GM13977 (cell line): ENCODE data around the gene SLC9A8.

ENCODE experiments used
- DNase-seq: peaks from one replicate; pipeline ENCODE4 v3.0.0; 2012; ENCODE audit warnings: low spot score
- CTCF ChIP-seq: IDR thresholded peaks from 2 replicates; pipeline ENCODE4 v1.5.1; 2012; ENCODE audit warnings: mild to moderate bottlenecking, control low read depth; ENCODE audit not compliant: insufficient read depth; ENCODE audit errors: extremely low read depth, missing control alignments
- in situ Hi-C: fragments of 300-500 bp; cut with MboI; formaldehyde crosslinking; loops from one replicate; pipeline ENCODE4 v1.12.0; 2022; ENCODE audit warnings: low sequenced_read_pairs, low pct_unique_long_range_greater_than_20kb, mixed read lengths, inconsistent platforms; ENCODE audit not compliant: unreplicated experiment

SLC9A8 gene

GRCh38 chr20:49866051-49866450 is 53.4 kb downstream of the SLC9A8 start:
- TF ChIP-seq CTCF, result no peak
- no peak for DNase-seq
- in situ Hi-C loops, result loop anchor here (25.0 kb wide), 1 partner anchor 529 kb away; no protein-coding TSS in a partner anchor

- in situ Hi-C loops, result loop anchor here (25.0 kb wide), 1 partner anchor 530 kb away; no protein-coding TSS in a partner anchor
- TF ChIP-seq CTCF, result no peak
- no peak for DNase-seq
Measured at GRCh38 chr20:49867453-49868215, 55.0 kb downstream of the SLC9A8 start.

GRCh38 chr20:49868538-49868937 is 55.9 kb downstream of the SLC9A8 start:
- no peak for DNase-seq
- in situ Hi-C loops, result loop anchor here (25.0 kb wide), 1 partner anchor 531 kb away; no protein-coding TSS in a partner anchor
- no peak for TF ChIP-seq CTCF

GRCh38 chr20:49868964-49869363 is 56.3 kb downstream of the SLC9A8 start:
- DNase-seq, result no peak
- TF ChIP-seq CTCF, result no peak
- in situ Hi-C loops, result loop anchor here (25.0 kb wide), 1 partner anchor 532 kb away; no protein-coding TSS in a partner anchor

GRCh38 chr20:49870261-49870660 is 57.6 kb downstream of the SLC9A8 start:
- DNase-seq, result no peak
- in situ Hi-C loops, result loop anchor here (25.0 kb wide), 1 partner anchor 533 kb away; no protein-coding TSS in a partner anchor
- no peak for TF ChIP-seq CTCF

GRCh38 chr20:49871391-49871948 is 58.8 kb downstream of the SLC9A8 start:
- in situ Hi-C loops, result loop anchor here (25.0 kb wide), 1 partner anchor 534 kb away; no protein-coding TSS in a partner anchor
- no peak for TF ChIP-seq CTCF
- DNase-seq, result no peak
